ENCODE measurements around the gene TEKT5.

The TEKT5 gene

DNA sequence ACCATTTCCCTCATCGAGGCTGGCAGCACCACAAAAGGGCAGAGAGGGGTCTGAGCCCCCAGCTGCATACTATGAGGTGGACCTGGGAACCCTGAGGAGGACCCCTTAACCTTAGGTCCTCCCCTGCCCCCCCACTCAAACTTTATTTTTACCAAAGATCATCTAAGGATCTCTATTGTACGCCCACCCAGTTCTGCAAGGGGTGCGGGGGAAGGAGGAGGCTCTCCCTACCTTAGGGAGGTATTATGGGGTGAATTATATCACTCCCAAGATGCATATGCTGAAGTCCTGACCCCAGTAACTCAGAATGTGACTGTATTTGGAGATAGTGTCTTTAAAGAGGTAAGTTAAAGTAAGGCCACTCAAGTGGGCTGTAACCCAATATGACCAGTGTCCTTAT is 87.6 kb downstream of the TEKT5 start:
- DNase-seq = no peak

DNA sequence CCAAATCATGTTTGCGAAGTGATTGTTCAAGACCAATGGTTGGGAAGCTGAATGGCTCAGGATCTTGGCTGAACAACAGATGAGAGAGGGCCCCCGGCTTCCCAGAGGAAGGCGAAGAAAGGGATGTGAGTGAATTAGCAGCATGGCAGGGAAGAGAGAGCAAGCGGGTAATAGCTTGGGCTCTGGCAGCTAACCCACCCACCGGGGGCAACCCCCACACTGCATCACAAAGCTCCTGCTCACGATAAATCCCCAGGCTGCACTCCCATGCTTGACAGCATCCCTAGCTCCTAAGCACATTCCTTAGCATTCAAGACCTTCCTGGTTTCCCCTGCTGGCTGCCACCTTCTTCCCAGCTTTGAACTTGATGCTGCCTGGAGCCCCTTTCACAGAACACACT is 88.1 kb downstream of the TEKT5 start:
- DNase-seq = no peak

DNA sequence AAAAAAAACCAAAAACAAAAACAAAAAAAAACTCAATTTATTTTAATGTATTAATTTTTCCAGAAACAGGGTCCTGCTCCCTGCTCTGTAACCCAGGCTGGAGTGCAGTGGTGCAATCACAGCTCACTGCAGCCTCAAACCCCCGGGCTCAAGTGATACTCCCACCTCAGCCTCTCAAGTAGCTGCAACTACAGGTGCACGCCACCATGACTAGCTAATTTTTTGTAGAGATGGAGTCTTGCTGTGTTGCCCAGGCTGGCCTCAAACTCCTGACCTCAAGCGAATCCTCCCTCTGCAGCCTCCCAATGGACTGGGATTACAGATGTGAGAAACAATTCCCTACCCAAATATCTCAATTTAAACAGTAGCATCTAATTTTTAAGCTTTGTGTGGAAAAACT is 89.1 kb downstream of the TEKT5 start:
- DNase-seq = no peak

DNA sequence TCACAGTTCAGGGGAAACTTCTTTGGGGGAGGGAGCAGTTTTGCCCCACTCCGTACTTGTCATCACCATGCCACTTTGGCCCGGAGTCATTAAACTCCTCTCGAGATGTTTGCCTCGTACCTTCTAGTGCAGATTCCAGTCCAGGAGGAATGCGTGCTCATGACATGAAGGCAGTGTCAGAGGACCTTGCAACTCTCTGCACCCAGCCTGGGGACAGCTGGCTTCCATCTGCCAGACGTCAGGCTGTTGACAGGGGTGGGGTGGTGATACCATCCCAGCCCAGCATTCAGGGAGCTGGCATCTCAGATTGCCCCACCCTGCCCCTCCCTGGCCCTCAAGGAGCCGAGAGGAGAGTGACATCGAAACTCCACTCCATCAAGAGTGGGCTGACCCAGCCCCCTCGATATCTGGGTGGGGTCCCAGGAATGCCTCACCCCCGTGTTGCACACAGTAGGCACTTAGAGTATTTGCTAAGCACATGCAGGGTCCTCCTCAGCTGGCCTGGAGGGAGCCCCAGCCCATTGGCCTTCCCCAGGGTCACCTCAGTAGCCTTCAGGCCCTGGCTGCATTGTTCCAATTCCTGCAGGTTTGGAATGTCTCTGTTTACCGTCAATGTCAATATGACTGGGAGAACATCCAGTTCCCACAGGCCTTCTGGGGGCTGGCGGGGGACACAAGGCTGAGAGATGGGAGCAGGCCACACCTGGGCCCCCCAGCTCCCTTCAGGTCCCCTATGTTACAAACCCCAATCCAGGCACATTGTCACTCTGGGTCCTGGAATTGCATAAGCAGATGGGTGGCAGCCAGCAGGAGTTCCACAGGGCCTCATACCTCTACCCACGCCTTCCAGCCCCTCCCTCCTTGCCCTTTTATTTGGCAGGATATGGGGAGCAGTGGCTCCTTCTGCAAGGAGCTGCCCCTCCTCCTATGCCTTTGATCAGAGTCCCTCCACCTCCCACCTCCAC is 93.0 kb downstream of the TEKT5 start:
- DNase-seq = no peak

DNA sequence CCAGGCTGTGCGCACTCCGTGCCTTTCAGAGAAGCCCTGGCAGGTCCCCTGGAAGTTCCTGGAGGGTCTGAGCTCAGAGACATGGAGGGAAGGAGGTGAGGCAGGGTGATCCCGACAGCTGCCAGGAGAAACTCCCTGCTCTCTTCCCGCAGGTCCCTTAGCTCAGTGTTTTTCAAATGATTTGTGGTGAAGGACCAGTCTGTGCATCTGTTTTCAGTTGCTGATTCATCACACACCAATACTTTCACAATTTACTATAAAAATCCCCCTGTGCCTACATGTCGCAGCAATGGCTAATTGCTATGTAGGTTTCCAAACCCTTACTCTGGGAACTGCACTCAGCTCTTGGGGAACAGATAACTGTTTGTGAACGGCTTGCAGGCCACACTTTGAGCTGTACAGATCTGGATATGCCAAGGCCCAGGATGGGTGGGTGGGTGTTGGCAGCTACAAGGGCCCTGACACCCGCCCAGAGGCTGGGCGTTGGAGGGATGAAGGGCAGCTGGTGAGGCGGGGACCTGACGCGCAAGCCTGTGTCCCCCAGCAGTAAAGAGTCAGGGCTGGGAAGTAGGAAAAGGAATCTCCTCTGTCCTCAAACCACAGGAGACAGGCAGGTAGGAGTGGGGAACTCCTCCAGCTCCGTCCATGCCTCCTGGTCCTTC is 93.8 kb downstream of the TEKT5 start:
- no peak for DNase-seq

DNA sequence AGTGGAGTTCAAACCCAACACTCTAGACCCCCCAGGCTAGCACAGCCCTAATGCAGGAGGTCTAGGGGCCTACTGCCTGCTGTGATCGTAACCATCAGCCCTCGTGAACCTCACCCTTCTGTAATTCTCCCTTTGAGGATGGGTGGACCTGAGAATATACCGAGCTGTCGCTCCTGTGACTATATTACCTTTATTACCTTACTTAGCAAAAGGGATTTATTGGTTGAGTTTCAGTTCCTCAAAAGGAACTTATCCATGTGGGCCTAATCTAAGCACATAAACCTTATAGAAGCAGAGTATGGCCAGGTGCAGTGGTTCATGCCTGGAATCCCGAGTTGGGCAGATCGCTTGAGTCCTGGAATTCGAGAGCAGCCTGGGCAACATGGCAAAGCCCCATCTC is 95.1 kb downstream of the TEKT5 start:
- no peak for DNase-seq

DNA sequence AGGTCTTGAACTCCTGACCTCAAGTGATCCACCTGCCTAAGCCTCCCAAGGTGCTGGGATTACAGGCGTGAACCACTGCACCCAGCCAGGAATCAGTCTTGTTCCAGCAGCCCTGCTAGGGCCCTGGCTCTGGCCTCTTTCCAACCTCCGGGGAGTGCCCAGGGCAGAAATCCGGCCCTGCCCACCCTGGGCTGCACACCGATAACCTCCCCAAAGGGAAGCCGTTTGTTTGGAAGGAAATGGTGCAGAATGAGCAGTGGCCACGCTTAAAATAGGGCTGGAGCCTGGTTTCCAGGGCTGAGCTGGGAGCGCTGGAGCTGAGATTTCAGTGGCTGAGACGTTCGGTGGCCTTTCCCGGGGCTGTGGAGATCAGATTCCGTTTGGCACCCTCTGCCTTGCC is 96.6 kb downstream of the TEKT5 start:
- DNase-seq = no peak

DNA sequence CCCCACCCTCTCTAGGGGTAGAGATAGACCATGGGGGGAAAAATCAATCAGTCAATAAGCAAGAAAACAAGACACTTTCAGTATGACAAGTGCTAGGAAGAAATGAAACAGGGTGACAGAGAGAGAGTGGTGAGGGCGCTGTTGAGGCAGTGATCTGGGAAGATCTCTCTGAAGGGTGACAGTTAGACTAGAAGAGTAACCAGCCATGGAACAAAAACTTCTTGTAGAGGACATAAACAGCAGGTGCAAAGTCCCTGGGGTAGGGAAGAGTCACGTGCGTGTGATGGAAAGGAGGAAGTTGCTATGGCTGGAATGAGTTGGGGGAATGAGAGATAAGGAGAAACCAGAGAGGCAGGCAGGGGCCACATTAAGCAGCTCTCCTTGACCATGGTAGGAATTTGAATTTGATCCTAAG is 97.5 kb downstream of the TEKT5 start:
- DNase-seq = no peak

DNA sequence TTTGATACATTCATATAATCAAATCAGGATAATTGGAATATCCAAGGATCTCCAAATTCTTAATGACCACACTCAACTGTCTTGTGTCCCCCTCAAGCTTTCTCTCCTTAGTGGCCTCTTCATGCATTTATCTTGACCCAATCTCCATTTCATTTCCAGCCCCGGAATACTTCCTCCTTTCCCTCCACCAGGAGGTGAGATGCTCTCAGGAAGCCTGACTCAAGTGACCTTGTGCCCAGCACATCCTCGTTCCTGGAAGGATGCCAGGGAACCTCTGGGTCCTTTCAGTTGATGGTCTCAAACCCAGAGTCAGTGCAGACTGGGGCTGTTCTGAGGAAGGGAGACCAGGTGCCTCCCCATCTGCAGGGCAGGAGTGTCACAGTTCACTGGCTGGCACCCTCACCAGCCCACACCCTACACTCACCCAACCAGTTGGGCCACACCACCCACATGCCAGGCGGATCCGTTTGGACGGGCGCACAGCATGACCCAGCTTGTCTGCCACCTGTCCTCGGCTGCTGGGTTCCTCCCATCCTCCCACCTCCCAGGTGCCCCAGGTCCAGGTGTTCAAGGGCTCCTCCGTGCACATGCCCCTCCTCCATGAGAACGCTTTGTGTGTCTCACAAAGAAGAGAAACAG is 100.3 kb downstream of the TEKT5 start:
- DNase-seq = no peak

DNA sequence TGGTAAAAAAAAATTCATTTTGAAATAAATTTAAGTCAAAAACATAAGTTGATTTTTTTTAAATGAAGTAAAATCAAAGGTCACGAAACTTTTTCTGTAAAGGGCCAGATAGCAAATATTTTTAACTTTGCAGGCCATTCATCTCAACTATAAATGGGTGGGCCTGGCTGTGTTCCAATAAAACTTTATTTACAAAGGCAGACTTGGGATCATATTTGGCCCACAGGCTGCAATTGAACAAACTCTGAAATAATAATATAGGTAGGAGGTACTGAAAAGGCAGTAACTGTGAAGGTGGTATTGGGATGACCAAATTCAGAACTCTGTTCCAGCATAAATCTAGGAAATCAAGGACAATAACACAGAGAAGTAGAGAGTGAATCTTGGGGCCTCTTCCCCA is 102.1 kb downstream of the TEKT5 start:
- no peak for DNase-seq

DNA sequence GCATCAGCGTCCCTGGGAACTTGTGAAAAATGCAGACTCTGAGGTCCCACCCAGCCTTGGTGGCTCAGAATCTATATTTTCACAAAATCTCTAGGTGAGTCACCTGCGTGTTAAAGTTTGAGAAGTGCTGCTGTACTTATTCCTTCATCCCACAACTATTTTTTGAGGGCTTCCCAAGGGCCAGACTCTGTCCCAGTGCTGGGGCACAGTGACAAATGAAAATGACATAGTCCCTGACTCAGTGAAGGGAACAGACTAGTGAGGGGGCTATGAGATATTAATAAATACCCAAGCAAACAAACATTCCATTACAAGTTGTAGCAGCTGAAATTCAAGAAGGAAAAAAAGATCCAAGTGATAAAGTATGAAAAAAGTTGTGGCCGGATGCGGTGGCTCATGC is 104.4 kb downstream of the TEKT5 start:
- no peak for DNase-seq

DNA sequence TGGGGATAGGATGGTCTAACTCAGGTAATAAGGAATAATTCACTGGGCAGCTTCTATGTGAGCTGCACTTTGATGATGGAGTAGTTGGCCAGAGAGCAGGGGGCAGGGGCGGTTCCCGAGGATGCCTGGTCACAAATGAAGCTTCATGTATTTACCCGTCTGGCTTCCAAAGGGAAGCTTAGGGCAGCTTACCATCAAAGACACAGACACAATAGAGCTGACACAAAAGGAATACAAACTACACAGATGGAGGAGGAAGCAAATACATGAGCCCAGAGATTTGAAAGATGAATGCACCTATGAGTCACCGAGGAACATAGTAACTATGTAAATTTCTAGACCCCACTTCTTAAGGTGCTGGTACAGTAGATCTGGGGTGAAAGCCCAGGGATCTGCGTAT is 105.6 kb downstream of the TEKT5 start:
- DNase-seq = no peak

DNA sequence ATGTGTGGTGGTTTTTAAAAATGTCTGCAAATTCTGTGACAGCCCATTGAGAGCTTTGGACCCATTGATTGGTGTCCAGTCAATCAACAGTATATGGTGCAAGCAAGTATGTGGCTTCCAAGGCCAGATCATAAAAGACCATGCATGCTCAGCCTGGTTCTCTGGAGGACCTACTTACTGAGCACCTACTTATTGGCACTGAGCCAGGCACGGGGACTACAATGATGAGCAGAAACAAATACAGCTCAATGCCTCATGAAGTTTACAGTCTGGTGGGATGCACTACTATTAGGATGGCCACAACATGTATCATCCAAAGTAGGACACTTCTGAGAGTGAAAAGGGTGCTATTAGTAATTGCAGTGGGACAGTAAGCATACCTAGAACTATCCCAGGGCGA is 107.1 kb downstream of the TEKT5 start:
- no peak for DNase-seq

DNA sequence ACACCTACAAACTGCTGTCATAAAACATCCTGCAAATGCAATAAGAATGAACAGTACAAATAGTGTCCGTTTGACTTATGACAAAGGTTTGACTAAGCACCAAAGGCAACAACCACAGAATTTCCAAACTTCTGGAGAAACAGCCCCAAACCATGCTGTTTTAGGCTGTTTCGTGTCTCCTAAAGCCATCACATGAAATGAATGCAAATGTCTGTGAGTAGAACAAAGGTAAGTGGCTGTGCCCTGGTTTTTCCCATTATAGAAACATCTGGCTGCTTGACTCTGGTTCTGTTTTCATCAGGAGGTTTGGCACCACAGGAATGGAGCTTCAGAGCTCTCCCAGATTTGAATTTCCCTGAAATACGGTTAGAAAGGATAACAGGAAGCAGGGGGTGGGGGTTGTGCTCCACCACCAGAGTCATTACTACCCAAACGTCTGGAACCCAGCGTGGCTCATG is 109.7 kb downstream of the TEKT5 start:
- DNase-seq = no peak

DNA sequence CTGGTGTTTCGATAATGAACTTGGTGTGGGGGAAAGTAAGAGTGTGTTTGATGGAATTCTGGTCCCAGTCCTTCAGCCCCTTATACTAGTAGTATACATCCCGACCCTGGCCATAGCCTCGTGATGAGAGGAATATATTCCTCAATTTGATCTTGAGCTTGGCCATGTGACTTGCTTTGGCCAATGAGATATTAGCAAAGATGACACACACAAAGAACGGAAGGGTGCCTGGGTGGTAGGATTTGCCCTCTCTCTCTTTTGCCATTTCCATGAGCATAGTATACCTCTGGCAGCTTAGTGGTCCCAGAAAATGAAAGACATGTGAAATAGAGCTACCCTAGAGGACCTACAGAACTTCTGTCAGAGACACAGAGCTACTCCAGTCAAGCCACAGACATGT is 111.5 kb downstream of the TEKT5 start:
- DNase-seq = no peak

DNA sequence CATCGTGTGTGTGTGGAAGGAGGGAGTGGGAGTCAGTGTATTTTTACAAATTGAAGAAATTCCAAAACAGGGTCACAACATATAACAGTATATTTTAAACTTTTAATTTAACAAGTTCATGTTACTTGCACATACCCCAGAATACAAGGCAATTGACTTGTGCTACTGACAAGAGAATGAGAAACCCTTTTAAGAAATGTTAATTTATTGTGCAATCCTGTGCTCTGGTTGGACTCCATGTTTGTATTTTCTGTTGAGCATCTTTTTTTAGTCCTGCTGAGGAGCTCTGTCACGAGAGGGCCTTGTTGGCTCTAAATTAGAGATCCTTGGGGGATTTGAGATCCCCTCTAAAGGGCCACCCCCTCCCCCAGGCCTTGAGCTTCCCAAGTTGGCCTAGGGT is 113.2 kb downstream of the TEKT5 start:
- no peak for DNase-seq

DNA sequence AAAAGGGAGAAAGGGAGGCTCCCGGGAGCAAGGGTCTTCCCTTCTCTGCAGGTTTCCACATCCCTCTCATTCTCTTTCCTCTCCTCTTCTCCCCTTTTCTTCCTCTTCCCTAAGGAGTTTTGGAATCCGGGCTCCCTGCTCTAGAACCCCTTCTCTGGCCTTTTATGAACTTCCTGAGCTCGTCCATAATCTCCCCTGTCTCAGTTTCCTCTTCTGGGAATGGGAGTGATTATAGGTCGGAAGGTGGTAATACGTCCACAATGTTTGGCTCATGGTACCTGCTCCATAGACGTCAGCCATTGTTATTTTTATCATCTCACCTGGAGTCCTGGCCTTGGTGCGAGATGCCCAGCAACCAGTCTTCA is 113.9 kb downstream of the TEKT5 start:
- no peak for DNase-seq

DNA sequence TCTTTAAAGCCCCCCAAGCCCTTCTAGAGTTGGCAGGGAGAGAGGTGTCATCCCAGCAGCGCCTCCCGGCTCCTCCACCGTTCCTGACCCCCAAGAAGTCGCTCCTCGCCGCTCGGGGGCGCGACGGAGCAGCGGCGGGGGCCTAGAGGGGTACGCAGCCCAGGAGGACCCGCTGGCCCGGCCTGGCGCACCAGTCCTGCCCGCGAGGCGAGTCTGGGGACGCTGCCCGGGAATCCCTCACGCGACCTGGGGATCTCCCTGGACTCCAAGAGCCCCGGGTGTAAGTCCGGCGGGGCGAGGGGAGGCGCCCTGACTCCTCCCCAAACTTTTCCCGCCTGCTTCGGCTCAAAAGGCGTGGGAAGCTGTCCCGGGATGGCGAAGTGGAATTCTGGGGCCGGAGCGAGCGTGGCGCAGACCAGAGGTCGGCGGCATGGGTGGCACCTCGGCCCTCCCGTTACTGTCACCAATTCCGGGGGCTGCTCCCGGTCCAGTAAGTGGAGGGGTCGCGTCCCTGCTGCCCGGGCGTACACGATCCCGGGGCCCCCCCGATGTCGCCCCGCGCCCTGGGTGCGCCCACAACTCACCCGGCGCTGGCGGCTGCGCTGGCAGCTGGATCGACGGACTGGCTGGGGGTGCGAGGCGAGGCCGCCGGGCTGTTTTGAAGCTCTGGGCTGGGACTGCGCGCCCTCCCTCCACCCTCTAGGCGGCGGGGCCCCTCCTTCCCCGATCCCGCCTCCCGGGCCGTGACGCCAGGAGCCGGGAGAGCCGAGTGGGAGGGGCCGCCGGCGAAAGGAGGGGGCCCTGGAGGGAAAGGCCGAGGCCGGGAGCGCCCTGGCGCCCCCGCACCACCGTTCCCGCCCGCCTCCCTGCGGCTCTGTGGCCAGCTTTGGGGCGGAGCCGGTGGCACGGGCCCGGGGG is 114.5 kb downstream of the TEKT5 start, which contains the start of gene EMP2:
EMP2 (minus strand) TSS at position 634 of the 918 bp plus-strand sequence. CDS start 32,981 bp downstream, outside the sequence.
- no peak for DNase-seq

DNA sequence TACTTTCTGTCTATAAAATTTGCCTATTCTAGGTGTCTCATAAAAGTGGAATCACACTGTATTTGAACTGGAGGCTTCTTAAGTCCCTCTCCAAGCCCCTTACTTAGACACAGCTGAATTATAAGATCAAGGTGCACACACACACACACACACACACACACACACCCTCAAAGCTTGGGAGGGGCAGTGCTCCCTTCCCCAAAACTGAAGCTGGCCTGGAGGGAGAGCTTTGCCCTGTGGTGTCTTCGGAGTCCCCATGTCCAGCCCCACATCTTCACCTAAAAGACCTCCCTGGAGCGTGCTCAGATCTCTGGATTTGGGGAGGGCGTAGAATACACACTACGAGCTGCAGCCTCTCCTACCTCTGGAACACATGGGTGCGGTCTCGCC is 115.2 kb downstream of the TEKT5 start:
- DNase-seq = no peak

DNA sequence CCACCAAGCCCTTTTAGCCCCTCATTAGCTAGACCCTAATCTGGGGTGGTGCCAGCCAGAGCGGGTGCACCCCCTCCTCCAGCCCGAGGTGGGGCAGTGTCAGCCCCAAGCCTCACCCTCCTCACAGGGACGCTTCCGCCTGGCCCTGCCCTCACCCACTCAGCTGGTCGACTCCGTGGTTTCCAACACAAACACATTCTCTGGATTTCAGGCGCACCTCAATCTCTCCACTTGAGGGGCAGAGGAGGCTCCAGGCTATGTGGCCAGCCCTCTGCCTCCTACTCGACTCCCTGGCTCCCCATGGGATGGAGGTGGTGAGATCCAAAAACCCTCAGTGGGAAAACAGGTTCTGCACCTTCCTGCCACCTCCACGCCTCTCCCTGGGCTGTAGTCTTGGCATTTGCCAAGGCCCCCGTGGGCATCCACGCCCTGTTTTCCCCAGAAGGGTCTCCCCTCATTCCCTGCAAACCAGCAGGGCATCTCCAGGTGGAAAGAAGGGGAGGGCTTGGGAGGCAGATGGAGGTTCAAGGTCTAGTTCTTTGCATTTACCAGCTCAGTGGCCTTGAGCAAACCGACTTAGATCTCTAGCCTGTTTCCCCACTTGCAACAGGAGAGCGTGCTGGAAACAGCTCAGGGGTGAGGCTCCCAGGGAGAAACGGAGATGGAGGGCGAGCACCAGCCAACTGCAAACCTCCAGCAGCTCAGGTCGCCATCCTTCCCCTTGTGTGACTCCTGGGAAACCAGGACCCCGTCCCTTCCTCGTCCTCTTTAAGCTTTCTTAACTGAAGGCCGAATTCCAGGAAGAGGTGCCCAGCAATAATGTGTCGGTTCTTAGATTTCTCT is 116.0 kb downstream of the TEKT5 start:
- DNase-seq = no peak
